K562 (cell line): Measurements from ENCODE around the gene NDC1. TPM values are rescaled to one million over a fixed set of nuclear protein-coding genes. Genes with fewer than 3 reads are reported as not detected.

Experiments
- ATAC-seq: fragments of 200-7000 bp; cut with Tn5 transposase; 3 replicates; pipeline ENCODE4 v1.9.1; 2020; ENCODE audit warnings: moderate library complexity
- BruUV-seq: library from RNA; stranded (reverse); fragments of 400-500 nt; replicated peaks from 2 replicates; lab custom pipeline; 2021; lab: Mats Ljungman, UMichigan
- CTCF ChIA-PET: fragments of 300-600 bp; formaldehyde crosslinking; extraction: SDS; loops from one replicate; lab custom pipeline; 2021; ENCODE audit warnings: low intra/inter-chr PET ratio; lab: Yijun Ruan, JAX
- POLR2A ChIA-PET: fragments of 300-600, 350-650 bp; sonication (Branson Sonifier 250); formaldehyde crosslinking; extraction: SDS; loops from one replicate; lab custom pipeline; 2021; ENCODE audit warnings: antibody characterized with exemption, inconsistent platforms; lab: Yijun Ruan, JAX
- DNase-seq, 4 experiments: peaks; one replicate each; pipeline versions ENCODE4 v3.0.0 to v3.0.0-alpha.2; 2011 to 2018; ENCODE audit warnings: low spot score in 3 of 4, mixed read lengths in 3 of 4; ENCODE audit errors: extremely low read depth in 1 of 4
- FAIRE-seq: peaks from 2 replicates; lab custom pipeline; 2011; peaks lifted over from hg19 to GRCh38; lab: Jason Lieb, UNC
- H2AFZ ChIP-seq: 2 replicates; pipeline ENCODE4 v1.6.0; 2011; ENCODE audit warnings: low read depth, low read length, control low read depth, inconsistent platforms
- H3K27ac ChIP-seq: fragments of 200-600 bp; 3 replicates; pipeline ENCODE4 v1.8.0; 2011; ENCODE audit warnings: low read depth, mild to moderate bottlenecking, control low read depth, inconsistent platforms, low read length, moderate library complexity, mixed read lengths; ENCODE audit errors: extremely low read depth
- H3K27me3 ChIP-seq, 2 experiments: fragments of 300-600 bp in 1 of 2; 2 replicates in 1 of 2; 3 replicates in 1 of 2; pipeline versions ENCODE4 v1.6.0 to v1.8.0; 2011; ENCODE audit warnings: inconsistent platforms in 2 of 2, low read length in 2 of 2, mild to moderate bottlenecking in 1 of 2, mixed read lengths in 1 of 2, moderate library complexity in 1 of 2; ENCODE audit not compliant: control insufficient read depth in 2 of 2, insufficient read depth in 2 of 2
- H3K36me3 ChIP-seq: fragments of 300-600 bp; 3 replicates; pipeline ENCODE4 v1.8.0; 2011; ENCODE audit warnings: mild to moderate bottlenecking, low read length, inconsistent platforms; ENCODE audit not compliant: control insufficient read depth, insufficient read depth
- H3K4me1 ChIP-seq, 2 experiments: fragments of 200-600 bp in 1 of 2; replicated peaks in 1 of 2; 2 replicates in 1 of 2; 3 replicates in 1 of 2; pipeline versions ENCODE4 v1.5.1 to v1.8.0; 2011; ENCODE audit warnings: inconsistent platforms in 2 of 2, low read length in 2 of 2, mild to moderate bottlenecking in 1 of 2, mixed read lengths in 1 of 2, moderate library complexity in 1 of 2; ENCODE audit not compliant: control insufficient read depth in 2 of 2, insufficient read depth in 2 of 2
- H3K4me2 ChIP-seq: 2 replicates; pipeline ENCODE4 v1.6.1; 2011; ENCODE audit warnings: low read length, control low read depth, inconsistent platforms, mixed read lengths; ENCODE audit not compliant: insufficient read depth
- H3K4me3 ChIP-seq: fragments of 200-600 bp; sonication (generic), shearing (Covaris generic); 2 replicates; pipeline ENCODE4 v1.5.1; 2016; ENCODE audit warnings: control low read depth, inconsistent platforms
- H3K79me2 ChIP-seq: fragments of 200-600 bp; 3 replicates; pipeline ENCODE4 v1.8.0; 2011; ENCODE audit warnings: low read length, inconsistent platforms; ENCODE audit not compliant: control insufficient read depth, insufficient read depth
- H3K9ac ChIP-seq, 2 experiments: 2 replicates each; pipeline versions ENCODE4 v1.6.0 to v1.6.1; 2011; ENCODE audit warnings: low read depth in 2 of 2, low read length in 2 of 2, control low read depth in 1 of 2, inconsistent platforms in 1 of 2, mild to moderate bottlenecking in 1 of 2, mixed read lengths in 1 of 2; ENCODE audit not compliant: insufficient read depth in 1 of 2
- H3K9me1 ChIP-seq: one replicate; pipeline ENCODE4 v1.6.0; 2011; ENCODE audit warnings: inconsistent platforms, mild to moderate bottlenecking, low read length, moderate library complexity; ENCODE audit not compliant: control insufficient read depth, insufficient read depth
- H3K9me3 ChIP-seq: replicated peaks from 2 replicates; pipeline ENCODE4 v1.5.1; 2011; ENCODE audit warnings: low read depth, low read length, inconsistent platforms; ENCODE audit not compliant: control insufficient read depth, insufficient read depth
- H4K20me1 ChIP-seq: replicated peaks from 2 replicates; pipeline ENCODE4 v1.6.1; 2011; ENCODE audit warnings: low read length, inconsistent platforms, mixed read lengths; ENCODE audit not compliant: control insufficient read depth, insufficient read depth
- CBFB ChIP-seq: sonication (generic); formaldehyde crosslinking; IDR thresholded peaks from 2 replicates; pipeline ENCODE4 v1.4.0; 2020; ENCODE audit warnings: mild to moderate bottlenecking, missing genetic modification reagents
- DNMT1 ChIP-seq: fragments of 450-650 bp; IDR thresholded peaks from 2 replicates; pipeline ENCODE4 v1.6.1; 2016; ENCODE audit warnings: antibody characterized with exemption, mild to moderate bottlenecking
- PCBP2 ChIP-seq: fragments of 200-400 bp; formaldehyde crosslinking; IDR thresholded peaks from 2 replicates; pipeline ENCODE4 v1.6.1; 2018; ENCODE audit warnings: low read length, low read depth, mild to moderate bottlenecking, moderate library complexity; ENCODE audit not compliant: poor library complexity, severe bottlenecking
- PHF21A ChIP-seq: fragments of 450-650 bp; IDR thresholded peaks from 2 replicates; pipeline ENCODE4 v1.6.1; 2017; ENCODE audit warnings: low read depth, borderline replicate concordance
- ZNF316 ChIP-seq: fragments of 450-650 bp; IDR thresholded peaks from 2 replicates; pipeline ENCODE4 v1.6.1; 2016
- WGBS: fragments of 100-300 bp; shearing (Covaris generic); methylation state at CpG from one replicate; pipeline ENCODE4 v1.1.6; 2016; ENCODE audit warnings: low coverage, mixed read lengths; ENCODE audit not compliant: insufficient coverage; ENCODE audit errors: missing lambda C conversion rate; 5-methylcytosine and 5-hydroxymethylcytosine counted together
- in situ Hi-C: fragments of 300-500 bp; cut with MboI; formaldehyde crosslinking; loops from 4 replicates; pipeline ENCODE4 v1.15.0; 2018; ENCODE audit warnings: inconsistent platforms, mixed read lengths
- intact Hi-C: fragments of 100-400 bp; cut with micrococcal nuclease; formaldehyde crosslinking; loops from 2 replicates; pipeline ENCODE4 v1.14.2; 2022
- polyA plus RNA-seq, 8 experiments: library from polyadenylated mRNA; depleted of rRNA in 4 of 8; stranded (reverse) in 5 of 8; unstranded in 3 of 8; fragments of >200 nt; fragmentation: Nextera tagmentation in 2 of 8; fragmentation: Illumina TruSeq in 1 of 8; extraction: Ambion mirVana in 2 of 8; extraction: Trizol in 1 of 8; gene quantifications; 2 replicates each; pipeline versions ENCODE4 v1.2.1 to v1.2.3, GENCODE V29; 2011 to 2014; ENCODE audit warnings: inconsistent platforms in 1 of 8, missing spikeins in 1 of 8
- total RNA-seq, 7 experiments: library from RNA; depleted of rRNA in 6 of 7; stranded (reverse); fragments of >200 nt in 6 of 7; fragmentation: Illumina TruSeq in 2 of 7; extraction: Trizol in 2 of 7; gene quantifications; 2 replicates each; pipeline versions ENCODE4 v1.2.1 to v1.2.3, GENCODE V29; 2011 to 2021; ENCODE audit warnings: low replicate concordance in 1 of 7
- TF ChIP-seq, protein P1 (sequence below): fragments of 450-650 bp; IDR thresholded peaks from 2 replicates; pipeline ENCODE4 v1.6.1; 2016; ENCODE audit warnings: mild to moderate bottlenecking
- TF ChIP-seq, protein P2 (sequence below), 2 experiments: fragments of 450-650 bp; IDR thresholded peaks; 2 replicates each; pipeline ENCODE4 v1.6.1; 2018; ENCODE audit warnings: mild to moderate bottlenecking in 2 of 2, low read depth in 1 of 2; ENCODE audit not compliant: partially characterized antibody in 2 of 2

The NDC1 gene
- total and polyA plus RNA-seq, 9 of the 15 experiments (the other 6 are each of a cell fraction or from before 2014, with no cell fraction given) = 26.9 to 102 (median 64.5) TPM

DNA sequence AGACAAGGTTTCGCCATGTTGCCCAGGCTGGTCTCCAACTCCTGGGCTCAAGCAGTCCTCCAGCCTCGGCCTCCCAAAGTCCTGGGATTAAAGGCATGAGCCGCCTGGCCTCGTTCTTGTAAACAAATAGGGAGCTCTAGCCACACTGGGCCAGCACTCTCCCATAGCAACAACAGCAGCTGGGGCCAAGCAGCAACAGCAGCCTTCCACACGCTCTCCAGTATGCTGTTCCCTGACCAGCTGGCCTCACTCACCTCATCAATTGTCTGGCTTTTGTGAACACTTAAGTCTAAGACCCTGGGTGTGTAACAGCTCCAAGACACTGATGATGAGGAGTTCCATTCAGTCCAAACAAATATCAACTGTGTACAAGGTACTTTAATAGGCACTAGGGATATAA is 82.2 kb downstream of the NDC1 start:
- DNase-seq (no peak), ATAC-seq (no peak), FAIRE-seq (no peak)
- Histone ChIP-seq H3K9me3 (no peaks in the 10 kb centered on the region), H2AFZ (no peak overlapping the region), H4K20me1 (no peaks in the 10 kb centered on the region), H3K4me1 (peaks cover 0 to 4% of the 10 kb centered on the region in 2 experiments; a peak in 1 of 5 replicates), H3K4me3 (no peak overlapping the region), H3K79me2 (no peaks in the 10 kb centered on the region), H3K9ac (no peak overlapping the region), H3K36me3 (no peaks in the 10 kb centered on the region), H3K4me2 (no peak overlapping the region), H3K27me3 (0 out of 5 replicates have a peak, but pooled peaks cover 3 to 5% of the 10 kb centered on the region in 2 experiments), H3K9me1 (no peaks in the 10 kb centered on the region), H3K27ac (no peak overlapping the region)
- POLR2A ChIA-PET = no interaction called here
- no TSS peak for BruUV-seq
- 22% methylated on average over 5 of the region's 5 CpGs for WGBS
- CTCF ChIA-PET = no interaction called here
- intact Hi-C loops (no loop called here), in situ Hi-C loops (no loop called here)
- TF ChIP-seq ZNF316 (no peak), PHF21A (no peak), DNMT1 (no peak), PCBP2 (no peak), CBFB (CRISPR knock-in tag) (no peak)
- TF ChIP-seq, protein P1, sequence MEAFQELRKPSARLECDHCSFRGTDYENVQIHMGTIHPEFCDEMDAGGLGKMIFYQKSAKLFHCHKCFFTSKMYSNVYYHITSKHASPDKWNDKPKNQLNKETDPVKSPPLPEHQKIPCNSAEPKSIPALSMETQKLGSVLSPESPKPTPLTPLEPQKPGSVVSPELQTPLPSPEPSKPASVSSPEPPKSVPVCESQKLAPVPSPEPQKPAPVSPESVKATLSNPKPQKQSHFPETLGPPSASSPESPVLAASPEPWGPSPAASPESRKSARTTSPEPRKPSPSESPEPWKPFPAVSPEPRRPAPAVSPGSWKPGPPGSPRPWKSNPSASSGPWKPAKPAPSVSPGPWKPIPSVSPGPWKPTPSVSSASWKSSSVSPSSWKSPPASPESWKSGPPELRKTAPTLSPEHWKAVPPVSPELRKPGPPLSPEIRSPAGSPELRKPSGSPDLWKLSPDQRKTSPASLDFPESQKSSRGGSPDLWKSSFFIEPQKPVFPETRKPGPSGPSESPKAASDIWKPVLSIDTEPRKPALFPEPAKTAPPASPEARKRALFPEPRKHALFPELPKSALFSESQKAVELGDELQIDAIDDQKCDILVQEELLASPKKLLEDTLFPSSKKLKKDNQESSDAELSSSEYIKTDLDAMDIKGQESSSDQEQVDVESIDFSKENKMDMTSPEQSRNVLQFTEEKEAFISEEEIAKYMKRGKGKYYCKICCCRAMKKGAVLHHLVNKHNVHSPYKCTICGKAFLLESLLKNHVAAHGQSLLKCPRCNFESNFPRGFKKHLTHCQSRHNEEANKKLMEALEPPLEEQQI = no peak
- TF ChIP-seq, protein P2, sequence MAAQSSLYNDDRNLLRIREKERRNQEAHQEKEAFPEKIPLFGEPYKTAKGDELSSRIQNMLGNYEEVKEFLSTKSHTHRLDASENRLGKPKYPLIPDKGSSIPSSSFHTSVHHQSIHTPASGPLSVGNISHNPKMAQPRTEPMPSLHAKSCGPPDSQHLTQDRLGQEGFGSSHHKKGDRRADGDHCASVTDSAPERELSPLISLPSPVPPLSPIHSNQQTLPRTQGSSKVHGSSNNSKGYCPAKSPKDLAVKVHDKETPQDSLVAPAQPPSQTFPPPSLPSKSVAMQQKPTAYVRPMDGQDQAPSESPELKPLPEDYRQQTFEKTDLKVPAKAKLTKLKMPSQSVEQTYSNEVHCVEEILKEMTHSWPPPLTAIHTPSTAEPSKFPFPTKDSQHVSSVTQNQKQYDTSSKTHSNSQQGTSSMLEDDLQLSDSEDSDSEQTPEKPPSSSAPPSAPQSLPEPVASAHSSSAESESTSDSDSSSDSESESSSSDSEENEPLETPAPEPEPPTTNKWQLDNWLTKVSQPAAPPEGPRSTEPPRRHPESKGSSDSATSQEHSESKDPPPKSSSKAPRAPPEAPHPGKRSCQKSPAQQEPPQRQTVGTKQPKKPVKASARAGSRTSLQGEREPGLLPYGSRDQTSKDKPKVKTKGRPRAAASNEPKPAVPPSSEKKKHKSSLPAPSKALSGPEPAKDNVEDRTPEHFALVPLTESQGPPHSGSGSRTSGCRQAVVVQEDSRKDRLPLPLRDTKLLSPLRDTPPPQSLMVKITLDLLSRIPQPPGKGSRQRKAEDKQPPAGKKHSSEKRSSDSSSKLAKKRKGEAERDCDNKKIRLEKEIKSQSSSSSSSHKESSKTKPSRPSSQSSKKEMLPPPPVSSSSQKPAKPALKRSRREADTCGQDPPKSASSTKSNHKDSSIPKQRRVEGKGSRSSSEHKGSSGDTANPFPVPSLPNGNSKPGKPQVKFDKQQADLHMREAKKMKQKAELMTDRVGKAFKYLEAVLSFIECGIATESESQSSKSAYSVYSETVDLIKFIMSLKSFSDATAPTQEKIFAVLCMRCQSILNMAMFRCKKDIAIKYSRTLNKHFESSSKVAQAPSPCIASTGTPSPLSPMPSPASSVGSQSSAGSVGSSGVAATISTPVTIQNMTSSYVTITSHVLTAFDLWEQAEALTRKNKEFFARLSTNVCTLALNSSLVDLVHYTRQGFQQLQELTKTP (IDR thresholded peaks at IDR 0.05; ENCODE audit: low read depth in 1 of 2, partially characterized antibody in 2 of 2) = no peak
